Pons (tissue), 1 donor: Measurements from ENCODE around the gene TNFRSF12A.

ENCODE experiments used
- DNase-seq: peaks from one replicate; pipeline ENCODE4 v3.0.0-alpha.2; 2016; ENCODE audit warnings: low spot score

TNFRSF12A gene

GRCh38 chr16:3020247-3020603 is at the start of gene TNFRSF12A:
TSS of gene TNFRSF12A (plus strand) at chr16:3020368. CDS start at chr16:3020398, 30 bp downstream.
- DNase-seq: peak; percentile 61

GRCh38 chr16:2970563-2970962 is 49.6 kb upstream of the TNFRSF12A start:
- DNase-seq: no peak

DNA sequence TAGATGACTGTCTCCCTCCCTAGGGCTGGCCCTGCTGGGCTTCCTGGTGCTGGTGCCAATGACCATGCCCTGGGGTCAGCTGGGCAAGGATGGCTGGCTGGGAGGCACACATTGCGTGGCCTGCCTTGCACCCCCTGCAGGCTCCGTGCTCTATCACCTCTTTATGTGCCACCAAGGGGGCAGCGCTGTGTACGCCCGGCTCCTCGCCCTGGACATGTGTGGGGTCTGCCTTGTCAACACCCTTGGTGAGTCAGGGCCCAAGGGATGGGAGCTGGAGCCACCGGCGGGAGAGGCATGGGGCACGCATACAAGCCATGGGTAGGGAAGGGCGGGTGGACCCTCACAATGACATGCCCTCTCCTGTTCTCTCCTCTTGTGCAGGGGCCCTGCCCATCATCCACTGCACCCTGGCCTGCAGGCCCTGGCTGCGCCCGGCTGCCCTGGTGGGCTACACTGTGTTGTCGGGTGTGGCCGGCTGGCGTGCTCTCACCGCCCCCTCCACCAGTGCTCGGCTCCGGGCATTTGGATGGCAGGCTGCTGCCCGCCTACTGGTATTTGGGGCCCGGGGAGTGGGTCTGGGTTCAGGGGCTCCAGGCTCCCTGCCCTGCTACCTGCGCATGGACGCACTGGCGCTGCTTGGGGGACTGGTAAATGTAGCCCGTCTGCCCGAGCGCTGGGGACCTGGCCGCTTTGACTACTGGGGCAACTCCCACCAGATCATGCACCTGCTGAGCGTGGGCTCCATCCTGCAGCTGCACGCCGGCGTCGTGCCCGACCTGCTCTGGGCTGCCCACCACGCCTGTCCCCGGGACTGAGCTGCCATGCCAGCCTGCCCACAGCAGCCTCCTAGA is 48.8 kb upstream of the TNFRSF12A start:
- no peak for DNase-seq

DNA sequence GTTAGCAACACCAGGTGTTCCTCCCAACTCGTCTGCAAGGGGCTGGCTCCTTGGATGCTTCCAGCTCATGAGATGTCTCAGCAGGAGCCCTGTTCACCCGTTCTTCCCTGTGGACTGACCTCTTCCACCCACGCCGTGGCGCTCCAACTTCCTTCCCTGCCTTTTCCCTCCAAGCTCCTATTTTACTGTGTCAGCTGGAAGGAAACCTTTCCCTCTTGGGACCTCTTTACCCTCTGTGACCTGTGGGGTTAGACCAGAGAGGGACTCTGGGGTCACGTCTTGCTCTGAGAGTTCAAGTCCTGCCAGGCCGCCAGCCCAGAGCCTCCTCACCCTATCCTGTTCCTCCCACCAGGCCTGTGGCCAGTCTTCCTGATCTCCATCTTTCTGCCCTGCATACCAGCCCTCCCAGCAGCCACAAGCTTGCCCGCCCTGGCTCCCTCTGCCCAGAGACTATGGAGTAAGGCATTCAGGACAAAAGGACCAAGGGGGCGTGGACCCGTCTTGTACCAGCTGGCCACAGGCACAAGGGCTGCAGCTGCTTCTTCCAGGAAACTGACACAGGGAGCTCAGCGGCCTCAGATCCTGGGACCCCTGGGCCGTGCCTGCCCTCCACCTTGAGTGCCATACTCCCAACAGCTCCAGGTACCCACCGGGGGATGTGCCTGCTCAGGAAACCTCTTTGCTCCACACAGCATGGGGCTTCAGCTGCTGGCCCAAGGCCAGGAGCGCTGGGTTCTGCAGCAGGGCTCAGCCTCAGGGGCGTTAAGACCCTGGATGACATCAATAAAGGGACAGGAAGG is 48.0 kb upstream of the TNFRSF12A start:
- no peak for DNase-seq

DNA sequence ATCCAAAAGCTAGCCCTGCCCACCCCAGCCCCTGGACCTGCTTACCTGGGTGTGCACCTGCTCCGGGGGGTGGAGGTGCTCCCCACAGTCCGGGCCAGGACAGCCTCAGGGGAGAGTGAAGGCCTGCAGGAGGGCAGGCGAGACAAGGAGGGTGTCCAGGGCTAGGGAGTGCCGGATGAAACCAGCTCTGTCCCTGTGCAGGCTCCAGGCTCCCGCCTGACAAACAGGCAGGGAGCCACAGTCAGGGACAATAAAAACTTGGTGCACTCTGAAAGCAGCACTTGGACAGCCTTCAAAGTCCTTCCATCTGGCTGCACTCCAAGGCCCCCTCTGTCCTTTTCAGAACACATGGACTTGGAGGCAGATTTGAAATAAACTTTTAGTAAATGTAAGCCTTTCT is 47.1 kb upstream of the TNFRSF12A start:
- peak; percentile 64 for DNase-seq

GRCh38 chr16:2973605-2974318 is 46.4 kb upstream of the TNFRSF12A start:
- no peak for DNase-seq

DNA sequence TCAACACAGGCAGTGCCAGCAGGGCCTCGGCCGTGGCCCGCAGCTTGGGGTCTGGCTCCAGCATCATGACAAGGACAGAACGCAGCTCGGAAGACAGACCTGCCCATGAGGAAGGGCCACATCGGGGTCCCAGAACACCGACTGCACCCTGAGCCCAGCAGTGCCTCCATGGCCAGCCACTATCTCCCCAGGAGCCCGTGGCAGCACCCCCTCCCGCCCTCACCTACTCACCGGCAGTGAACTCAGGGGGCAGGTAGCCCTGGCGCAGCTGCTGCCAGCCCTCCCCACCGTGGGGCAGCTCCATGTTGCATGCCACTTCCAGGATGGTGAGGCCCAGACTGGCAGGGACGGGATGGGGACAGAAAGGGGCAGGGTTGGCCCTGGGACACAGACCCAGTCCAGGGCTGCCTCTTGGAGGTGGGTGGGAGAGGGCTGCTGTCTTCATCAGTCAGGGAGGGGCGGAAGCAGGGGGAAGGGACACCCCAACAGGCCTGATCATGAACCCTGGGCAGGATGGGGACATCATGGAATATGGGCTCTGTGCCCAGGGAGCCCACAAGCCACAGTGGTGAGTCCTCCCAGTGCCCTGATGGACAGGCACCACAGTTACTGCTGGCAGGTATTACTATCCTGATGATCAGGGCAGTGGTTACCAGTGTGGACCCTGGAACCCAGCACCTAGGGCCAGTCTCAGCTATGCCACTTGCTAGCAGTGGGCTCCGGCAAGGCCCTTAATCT is 45.7 kb upstream of the TNFRSF12A start:
- DNase-seq: no peak

DNA sequence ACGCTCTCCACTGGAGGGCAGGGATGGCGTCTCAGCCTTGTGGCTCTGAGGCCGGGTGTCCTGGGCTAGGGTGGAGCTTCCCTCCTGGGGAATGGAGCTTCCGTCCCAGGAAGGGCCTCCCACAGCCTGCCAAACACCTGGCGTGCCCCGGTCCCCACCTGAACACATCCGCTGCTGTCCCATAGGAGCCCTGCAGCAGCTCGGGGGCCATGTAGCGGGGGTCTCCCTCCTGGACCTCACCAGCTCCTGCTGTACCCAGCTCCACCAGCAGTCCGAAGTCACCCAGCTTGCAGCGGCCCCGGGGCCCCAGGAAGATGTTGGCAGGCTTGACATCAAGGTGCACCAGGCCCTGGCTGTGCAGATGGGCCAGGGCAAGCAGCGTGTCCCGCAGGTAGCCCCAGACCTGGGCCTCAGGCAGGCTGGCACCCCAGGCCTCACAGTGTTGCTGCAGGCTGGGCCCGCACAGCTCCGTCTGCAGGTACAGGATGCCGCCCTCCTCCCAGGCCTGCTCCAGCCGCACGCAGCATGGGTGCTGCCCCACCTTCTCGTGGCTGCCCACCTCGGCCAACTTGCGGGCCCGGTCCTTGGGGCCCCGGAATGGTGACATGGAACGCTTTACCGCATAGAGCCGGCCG is 44.9 kb upstream of the TNFRSF12A start:
- DNase-seq: no peak

DNA sequence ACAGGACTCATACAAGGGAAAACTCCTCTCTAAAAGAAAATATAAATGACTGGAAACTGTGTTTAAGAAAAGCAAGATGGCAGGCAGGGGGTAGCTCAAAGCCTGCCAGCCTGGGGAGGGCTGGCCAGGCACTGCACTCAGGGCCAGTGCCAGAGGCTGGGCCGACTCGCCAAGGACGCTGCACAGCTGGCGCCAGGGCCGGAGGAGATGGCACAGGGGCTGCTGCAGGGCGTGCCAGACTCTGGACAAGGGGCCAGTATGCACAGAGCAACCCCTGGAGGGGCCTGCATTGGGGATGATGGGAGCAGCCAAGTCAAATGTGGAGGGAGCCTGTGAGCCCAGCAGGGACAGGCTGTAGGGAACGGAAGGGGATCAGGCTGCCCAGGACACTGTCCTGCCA is 44.0 kb upstream of the TNFRSF12A start:
- DNase-seq: no peak

GRCh38 chr16:2976673-2977072 is 43.5 kb upstream of the TNFRSF12A start:
- no peak for DNase-seq

DNA sequence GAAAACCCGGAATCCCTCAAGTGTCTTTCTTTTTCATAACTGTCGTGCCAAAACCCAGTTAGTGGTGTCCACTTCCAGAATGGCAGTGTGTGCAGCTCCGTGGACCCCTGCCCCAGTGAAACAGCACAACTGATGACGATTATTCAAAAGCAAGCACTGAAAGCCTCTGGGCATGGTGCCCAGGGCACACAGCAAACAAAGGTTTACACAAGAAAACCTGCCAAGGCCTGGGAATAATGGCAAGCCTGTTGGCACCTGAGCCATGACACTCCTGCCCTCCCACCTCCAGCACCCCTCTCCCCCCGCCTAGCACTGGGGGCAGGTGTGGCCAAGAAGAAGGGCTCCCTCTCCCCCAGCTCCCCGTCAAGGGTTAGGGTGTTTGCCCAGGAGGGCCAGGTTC is 42.7 kb upstream of the TNFRSF12A start:
- DNase-seq: peak; percentile 41

- no peak for DNase-seq
Measured at GRCh38 chr16:2979669-2980226, 40.4 kb upstream of the TNFRSF12A start.

DNA sequence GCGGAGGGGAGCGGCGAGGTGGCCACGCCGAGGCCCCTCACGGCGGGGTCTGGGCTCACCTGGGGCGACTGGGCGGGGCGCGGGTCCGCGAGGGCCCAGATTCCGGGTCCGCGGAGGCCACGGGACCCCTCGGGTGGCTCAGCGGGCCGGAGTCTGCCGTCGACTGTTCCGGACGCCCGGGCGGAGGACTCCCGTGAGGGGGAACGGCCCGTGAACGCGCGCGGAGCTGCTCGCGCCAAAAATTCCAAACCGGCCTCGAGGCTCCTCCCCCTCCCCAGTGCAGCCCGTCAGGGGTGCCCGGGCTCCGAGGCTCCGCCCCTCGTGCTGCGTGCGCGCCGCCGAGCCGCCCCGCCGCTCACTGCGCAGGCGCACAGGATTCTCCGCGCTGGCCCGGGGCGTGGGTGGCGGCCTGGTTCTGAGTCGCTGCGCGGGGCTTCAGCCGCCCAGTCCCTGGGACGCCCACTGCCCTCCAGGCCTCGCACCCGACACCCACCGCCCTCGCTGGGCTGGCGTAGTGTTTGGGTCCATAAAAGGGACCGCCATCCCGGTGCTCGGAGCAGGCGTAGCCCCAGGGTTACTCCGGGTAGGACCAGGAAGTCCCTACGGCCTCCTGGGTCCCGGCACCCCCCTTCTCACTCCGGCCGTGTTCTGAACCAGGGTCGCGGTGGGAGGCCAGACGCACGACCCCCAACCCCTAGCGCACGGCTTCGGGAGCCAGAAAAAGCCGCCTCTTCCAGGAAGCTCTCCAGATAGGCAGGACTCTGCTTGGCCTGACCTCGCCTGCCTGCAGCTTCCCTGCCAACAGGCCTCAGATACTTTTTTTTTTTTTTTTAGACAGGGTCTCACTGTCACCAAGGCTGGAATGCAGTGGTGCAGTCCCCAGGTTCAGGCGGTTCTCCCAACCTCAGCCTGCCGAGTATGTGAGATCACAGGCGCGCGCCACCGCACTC is 39.7 kb upstream of the TNFRSF12A start, which contains the start of gene PKMYT1:
PKMYT1 (minus strand) TSS at position 220 of the 950 bp plus-strand sequence. CDS start 789 bp downstream, outside the sequence.
- peak; percentile 74 for DNase-seq

GRCh38 chr16:2981177-2981898 is 38.8 kb upstream of the TNFRSF12A start:
- DNase-seq: no peak

- DNase-seq: no peak
Measured at GRCh38 chr16:2981899-2982250, 38.3 kb upstream of the TNFRSF12A start.

DNA sequence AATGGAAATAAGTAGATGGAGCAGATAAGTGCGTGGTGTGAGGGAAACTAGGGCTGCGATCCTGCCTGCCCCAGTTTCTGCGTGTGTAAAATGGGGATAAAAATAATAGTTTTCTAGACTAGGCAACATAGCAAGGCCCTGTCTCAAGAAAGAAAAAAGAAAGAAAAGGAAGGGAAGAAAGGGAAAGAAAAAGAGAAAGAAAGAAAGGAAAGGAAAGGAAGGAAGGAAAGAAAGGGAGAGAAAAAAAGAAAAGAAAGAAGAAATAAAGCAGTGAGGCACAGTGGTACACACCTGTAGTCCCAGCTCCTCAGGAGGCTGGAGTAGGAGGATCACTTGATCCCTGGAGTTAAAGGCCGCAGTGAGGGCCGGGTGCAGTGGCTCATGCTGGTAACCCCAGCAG is 37.8 kb upstream of the TNFRSF12A start:
- no peak for DNase-seq

DNA sequence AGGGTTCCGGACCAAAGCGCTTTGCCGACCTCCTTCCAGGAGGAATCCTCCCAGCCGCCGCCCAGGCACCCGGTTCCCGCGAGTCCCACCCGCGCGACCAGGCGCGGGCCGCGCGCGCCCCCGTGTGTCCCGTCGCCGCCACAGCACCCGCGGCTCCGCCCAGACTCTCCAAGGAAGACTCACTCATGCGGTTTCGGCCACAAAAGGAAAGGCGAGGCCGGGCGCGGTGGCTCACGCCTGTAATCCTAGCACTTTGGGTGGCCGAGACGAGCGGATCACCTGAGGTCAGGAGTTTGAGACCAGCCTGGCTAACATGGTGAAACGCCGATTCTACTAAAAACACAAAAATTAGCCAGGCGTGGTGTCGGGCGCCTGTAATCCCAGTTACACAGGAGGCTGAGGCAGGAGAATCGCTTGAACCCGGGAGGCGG is 36.4 kb upstream of the TNFRSF12A start:
- DNase-seq: peak; percentile 69

DNA sequence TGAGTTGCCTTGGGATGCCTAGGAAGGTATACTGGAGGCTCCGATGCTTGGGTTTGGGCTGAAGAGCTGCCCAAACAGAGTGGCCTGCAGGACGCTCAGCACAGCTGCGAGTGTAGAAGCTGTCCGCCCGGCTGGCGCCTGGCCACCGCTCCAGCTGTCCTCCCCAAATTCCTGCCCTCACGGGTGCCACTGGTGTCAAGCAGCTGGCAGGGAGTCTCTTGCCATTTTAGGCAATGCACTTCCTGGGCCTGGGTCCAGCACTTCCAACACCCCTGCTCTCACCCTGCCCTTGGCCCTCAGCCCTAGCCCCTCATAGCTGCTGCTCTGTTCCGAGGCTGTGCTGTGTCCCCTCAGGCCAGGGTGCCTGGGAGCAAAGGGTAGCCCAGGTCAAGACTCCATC is 34.7 kb upstream of the TNFRSF12A start:
- no peak for DNase-seq

DNA sequence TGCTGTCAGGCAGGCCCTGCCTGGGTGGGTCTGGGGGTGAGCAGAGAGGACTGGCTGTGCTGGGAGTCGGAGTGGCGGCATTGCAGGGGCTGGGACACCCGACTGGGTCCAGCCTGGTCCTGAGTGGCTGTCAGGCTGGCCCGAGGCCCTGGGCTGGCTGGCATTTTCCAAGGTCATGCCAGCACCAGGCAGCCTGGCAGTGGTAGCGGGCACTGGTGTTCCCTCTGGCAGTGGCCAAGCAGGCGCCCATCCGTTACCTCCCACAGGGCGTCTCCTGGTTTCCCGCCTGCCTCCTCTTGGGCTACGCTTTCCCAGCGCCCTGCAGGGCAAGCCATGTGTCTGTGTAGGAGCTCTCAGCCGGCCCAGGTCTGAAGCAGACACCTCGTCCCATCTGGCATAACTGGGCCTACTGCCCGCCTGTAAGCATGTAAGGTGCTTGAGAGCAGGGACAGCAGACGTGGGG is 34.2 kb upstream of the TNFRSF12A start:
- no peak for DNase-seq
